GM23338 (cell line): Measurements from ENCODE around the gene AQP9. TPM values are rescaled to one million over a fixed set of nuclear protein-coding genes. Genes with fewer than 3 reads are reported as not detected.

Experiments used
- ATAC-seq: fragments of 200-7000 bp; cut with Tn5 transposase; 3 replicates; pipeline ENCODE4 v1.9.1; 2020
- DNase-seq: peaks from one replicate; pipeline ENCODE4 v3.0.0-alpha.2; 2015; ENCODE audit warnings: low spot score
- H2AFZ ChIP-seq: fragments of 200-600 bp; sonication (generic); 2 replicates; pipeline ENCODE4 v1.8.0; 2016; ENCODE audit warnings: antibody characterized with exemption, mild to moderate bottlenecking, moderate library complexity
- H3F3A ChIP-seq: fragments of 200-600 bp; sonication (generic); replicated peaks from 2 replicates; pipeline ENCODE4 v1.8.0; 2017; ENCODE audit warnings: antibody characterized with exemption, mixed run types, low read depth
- H3K27ac ChIP-seq: fragments of 200-600 bp; sonication (generic); 2 replicates; pipeline ENCODE4 v1.6.1; 2016; ENCODE audit warnings: low read depth
- H3K27me3 ChIP-seq: fragments of 200-600 bp; sonication (generic); 2 replicates; pipeline ENCODE4 v1.8.0; 2016; ENCODE audit warnings: mild to moderate bottlenecking, mixed run types, moderate library complexity; ENCODE audit not compliant: insufficient read depth
- H3K36me3 ChIP-seq: fragments of 200-600 bp; sonication (generic); 2 replicates; pipeline ENCODE4 v1.8.0; 2016; ENCODE audit warnings: mild to moderate bottlenecking; ENCODE audit not compliant: insufficient read depth
- H3K4me1 ChIP-seq: fragments of 200-600 bp; sonication (generic); 2 replicates; pipeline ENCODE4 v1.8.0; 2016; ENCODE audit warnings: mild to moderate bottlenecking, moderate library complexity; ENCODE audit not compliant: insufficient read depth
- H3K4me2 ChIP-seq: fragments of 200-600 bp; sonication (generic); 2 replicates; pipeline ENCODE4 v1.7.1; 2017; ENCODE audit warnings: mixed run types
- H3K4me3 ChIP-seq: fragments of 200-600 bp; sonication (generic); 2 replicates; pipeline ENCODE4 v1.6.1; 2016; ENCODE audit warnings: mixed run types
- H3K79me2 ChIP-seq: fragments of 200-600 bp; sonication (generic); replicated peaks from 2 replicates; pipeline ENCODE4 v1.8.0; 2017; ENCODE audit warnings: mild to moderate bottlenecking; ENCODE audit not compliant: insufficient read depth
- H3K9me2 ChIP-seq: fragments of 200-600 bp; sonication (generic); 2 replicates; pipeline ENCODE4 v1.8.0; 2017; ENCODE audit not compliant: insufficient read depth
- H4K20me1 ChIP-seq: fragments of 200-600 bp; sonication (generic); replicated peaks from 2 replicates; pipeline ENCODE4 v1.8.0; 2017; ENCODE audit warnings: mild to moderate bottlenecking; ENCODE audit not compliant: insufficient read depth
- H3K27ac Mint-ChIP-seq: 2 replicates; pipeline ENCODE4 v1.8.0; 2020; ENCODE audit warnings: inconsistent platforms, mild to moderate bottlenecking, moderate library complexity, mixed read lengths
- H3K27me3 Mint-ChIP-seq: 3 replicates; pipeline ENCODE4 v1.8.0; 2022; ENCODE audit warnings: low read depth, mild to moderate bottlenecking, moderate library complexity, mixed read lengths, inconsistent platforms; ENCODE audit not compliant: insufficient read depth, poor library complexity
- H3K36me3 Mint-ChIP-seq: 3 replicates; pipeline ENCODE4 v1.8.0; 2021; ENCODE audit warnings: low read depth, mild to moderate bottlenecking, inconsistent platforms, moderate library complexity, mixed read lengths
- H3K4me1 Mint-ChIP-seq: 3 replicates; pipeline ENCODE4 v1.8.0; 2020; ENCODE audit warnings: mild to moderate bottlenecking, inconsistent platforms, mixed read lengths
- H3K4me3 Mint-ChIP-seq: 3 replicates; pipeline ENCODE4 v1.8.0; 2021; ENCODE audit warnings: moderate library complexity, mild to moderate bottlenecking, inconsistent platforms, mixed read lengths
- H3K9me3 Mint-ChIP-seq: 3 replicates; pipeline ENCODE4 v1.8.0; 2020; ENCODE audit warnings: moderate library complexity, mild to moderate bottlenecking, inconsistent platforms, mixed read lengths
- CREB1 ChIP-seq: fragments of 250-450 bp; sonication (Bioruptor Pico); IDR thresholded peaks from 2 replicates; pipeline ENCODE4 v1.5.0; 2020; ENCODE audit warnings: low read depth, mild to moderate bottlenecking, moderate library complexity
- EZH2 ChIP-seq: fragments of 200-600 bp; sonication (generic); IDR thresholded peaks from one replicate; pipeline ENCODE4 v1.8.0; 2017; ENCODE audit warnings: antibody characterized with exemption, mild to moderate bottlenecking, low read depth; ENCODE audit not compliant: unreplicated experiment
- EZH2phosphoT487 ChIP-seq: fragments of 200-600 bp; sonication (generic); IDR thresholded peaks from one replicate; pipeline ENCODE4 v1.8.1; 2018; ENCODE audit warnings: antibody characterized with exemption; ENCODE audit not compliant: unreplicated experiment
- JUNB ChIP-seq: IDR thresholded peaks from one replicate; pipeline ENCODE4 v1.6.1; 2016; ENCODE audit warnings: antibody characterized with exemption; ENCODE audit not compliant: unreplicated experiment
- POLR2AphosphoS5 ChIP-seq: IDR thresholded peaks from 2 replicates; pipeline ENCODE4 v1.6.1; 2016; ENCODE audit warnings: antibody characterized with exemption, low read depth
- STAT1 ChIP-seq: IDR thresholded peaks from one replicate; pipeline ENCODE4 v1.6.1; 2016; ENCODE audit warnings: antibody characterized with exemption; ENCODE audit not compliant: unreplicated experiment
- ZNF331 ChIP-seq: fragments of 250-450 bp; sonication (Bioruptor Pico); IDR thresholded peaks from 2 replicates; pipeline ENCODE4 v1.5.0; 2020; ENCODE audit warnings: low read depth, mild to moderate bottlenecking, moderate library complexity
- polyA plus RNA-seq: library from polyadenylated mRNA; unstranded; fragments of >200 nt; fragmentation: Nextera tagmentation; extraction: Ambion mirVana; gene quantifications from 2 replicates; pipeline ENCODE4 v1.2.1, GENCODE V29; 2016
- total RNA-seq: library from RNA; depleted of rRNA; stranded (reverse); fragments of >200 nt; shearing (Covaris generic); gene quantifications from 2 replicates; pipeline ENCODE4 v1.2.3, GENCODE V29; 2014
- TF ChIP-seq, protein P1 (sequence below): IDR thresholded peaks from one replicate; pipeline ENCODE4 v1.6.1; 2018; ENCODE audit warnings: antibody characterized with exemption; ENCODE audit not compliant: unreplicated experiment
- TF ChIP-seq, protein P2 (sequence below): fragments of 250-450 bp; sonication (Bioruptor Pico); IDR thresholded peaks from 2 replicates; pipeline ENCODE4 v1.5.0; 2020; ENCODE audit warnings: mild to moderate bottlenecking, moderate library complexity
- TF ChIP-seq, protein P3 (sequence below), 2 experiments: fragments of 200-600 bp in 1 of 2; sonication (generic) in 1 of 2; conservative IDR thresholded peaks; 2 replicates each; pipeline versions ENCODE4 v1.5.1 to v1.6.1; 2016 to 2017; ENCODE audit warnings: antibody characterized with exemption in 2 of 2, low read depth in 2 of 2, mild to moderate bottlenecking in 2 of 2, moderate library complexity in 1 of 2

AQP9 gene
- total and polyA plus RNA-seq, 2 experiments from 2014 or later: not detected

DNA sequence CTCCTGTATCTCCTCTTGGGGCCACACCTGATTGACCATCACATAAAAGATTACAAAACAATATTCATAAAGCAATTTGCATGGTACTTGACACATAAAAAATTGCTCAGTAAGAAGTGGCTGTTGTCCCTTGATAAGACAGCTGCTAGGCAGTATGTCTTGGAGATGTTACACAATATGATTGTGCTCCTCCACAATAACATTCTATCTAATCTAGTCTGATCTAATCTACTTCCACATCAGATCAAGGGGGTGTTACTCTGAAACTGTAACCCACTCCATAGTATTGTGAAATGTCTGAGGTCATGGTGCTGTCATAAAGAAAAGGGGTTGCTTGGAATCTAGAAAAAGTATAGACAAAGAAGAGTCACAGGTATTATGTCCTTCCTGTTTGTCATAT lies 23.4 kb upstream of the AQP9 start:
- Mint-ChIP-seq H3K4me1 (peaks cover 12% of the 10 kb centered on the region), H3K4me3 (no peak overlapping the region), H3K9me3 (no peaks in the 10 kb centered on the region), H3K36me3 (no peaks in the 10 kb centered on the region), H3K27me3 (peaks cover 5% of the 10 kb centered on the region), H3K27ac (no peak overlapping the region)
- Histone ChIP-seq H3F3A (no peaks in the 10 kb centered on the region), H3K9me2 (peaks cover 6% of the 10 kb centered on the region; the same call in 1 of the 2 replicates), H4K20me1 (no peaks in the 10 kb centered on the region), H3K27me3 (no peaks in the 10 kb centered on the region), H3K27ac (no peak overlapping the region), H3K4me2 (no peak overlapping the region), H3K36me3 (no peaks in the 10 kb centered on the region), H3K79me2 (no peaks in the 10 kb centered on the region), H2AFZ (no peak overlapping the region), H3K4me1 (0 out of 2 replicates have a peak, but pooled peaks cover 13% of the 10 kb centered on the region), H3K4me3 (no peak overlapping the region)
- ATAC-seq (no peak), DNase-seq (no peak)
- TF ChIP-seq, protein P1, sequence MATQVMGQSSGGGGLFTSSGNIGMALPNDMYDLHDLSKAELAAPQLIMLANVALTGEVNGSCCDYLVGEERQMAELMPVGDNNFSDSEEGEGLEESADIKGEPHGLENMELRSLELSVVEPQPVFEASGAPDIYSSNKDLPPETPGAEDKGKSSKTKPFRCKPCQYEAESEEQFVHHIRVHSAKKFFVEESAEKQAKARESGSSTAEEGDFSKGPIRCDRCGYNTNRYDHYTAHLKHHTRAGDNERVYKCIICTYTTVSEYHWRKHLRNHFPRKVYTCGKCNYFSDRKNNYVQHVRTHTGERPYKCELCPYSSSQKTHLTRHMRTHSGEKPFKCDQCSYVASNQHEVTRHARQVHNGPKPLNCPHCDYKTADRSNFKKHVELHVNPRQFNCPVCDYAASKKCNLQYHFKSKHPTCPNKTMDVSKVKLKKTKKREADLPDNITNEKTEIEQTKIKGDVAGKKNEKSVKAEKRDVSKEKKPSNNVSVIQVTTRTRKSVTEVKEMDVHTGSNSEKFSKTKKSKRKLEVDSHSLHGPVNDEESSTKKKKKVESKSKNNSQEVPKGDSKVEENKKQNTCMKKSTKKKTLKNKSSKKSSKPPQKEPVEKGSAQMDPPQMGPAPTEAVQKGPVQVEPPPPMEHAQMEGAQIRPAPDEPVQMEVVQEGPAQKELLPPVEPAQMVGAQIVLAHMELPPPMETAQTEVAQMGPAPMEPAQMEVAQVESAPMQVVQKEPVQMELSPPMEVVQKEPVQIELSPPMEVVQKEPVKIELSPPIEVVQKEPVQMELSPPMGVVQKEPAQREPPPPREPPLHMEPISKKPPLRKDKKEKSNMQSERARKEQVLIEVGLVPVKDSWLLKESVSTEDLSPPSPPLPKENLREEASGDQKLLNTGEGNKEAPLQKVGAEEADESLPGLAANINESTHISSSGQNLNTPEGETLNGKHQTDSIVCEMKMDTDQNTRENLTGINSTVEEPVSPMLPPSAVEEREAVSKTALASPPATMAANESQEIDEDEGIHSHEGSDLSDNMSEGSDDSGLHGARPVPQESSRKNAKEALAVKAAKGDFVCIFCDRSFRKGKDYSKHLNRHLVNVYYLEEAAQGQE: no peak
- TF ChIP-seq EZH2 (no peak), STAT1 (no peak), EZH2phosphoT487 (no peak), ZNF331 (CRISPR knock-in tag) (no peak), CREB1 (CRISPR knock-in tag) (no peak), POLR2AphosphoS5 (no peak), JUNB (no peak)
- TF ChIP-seq, protein P2, sequence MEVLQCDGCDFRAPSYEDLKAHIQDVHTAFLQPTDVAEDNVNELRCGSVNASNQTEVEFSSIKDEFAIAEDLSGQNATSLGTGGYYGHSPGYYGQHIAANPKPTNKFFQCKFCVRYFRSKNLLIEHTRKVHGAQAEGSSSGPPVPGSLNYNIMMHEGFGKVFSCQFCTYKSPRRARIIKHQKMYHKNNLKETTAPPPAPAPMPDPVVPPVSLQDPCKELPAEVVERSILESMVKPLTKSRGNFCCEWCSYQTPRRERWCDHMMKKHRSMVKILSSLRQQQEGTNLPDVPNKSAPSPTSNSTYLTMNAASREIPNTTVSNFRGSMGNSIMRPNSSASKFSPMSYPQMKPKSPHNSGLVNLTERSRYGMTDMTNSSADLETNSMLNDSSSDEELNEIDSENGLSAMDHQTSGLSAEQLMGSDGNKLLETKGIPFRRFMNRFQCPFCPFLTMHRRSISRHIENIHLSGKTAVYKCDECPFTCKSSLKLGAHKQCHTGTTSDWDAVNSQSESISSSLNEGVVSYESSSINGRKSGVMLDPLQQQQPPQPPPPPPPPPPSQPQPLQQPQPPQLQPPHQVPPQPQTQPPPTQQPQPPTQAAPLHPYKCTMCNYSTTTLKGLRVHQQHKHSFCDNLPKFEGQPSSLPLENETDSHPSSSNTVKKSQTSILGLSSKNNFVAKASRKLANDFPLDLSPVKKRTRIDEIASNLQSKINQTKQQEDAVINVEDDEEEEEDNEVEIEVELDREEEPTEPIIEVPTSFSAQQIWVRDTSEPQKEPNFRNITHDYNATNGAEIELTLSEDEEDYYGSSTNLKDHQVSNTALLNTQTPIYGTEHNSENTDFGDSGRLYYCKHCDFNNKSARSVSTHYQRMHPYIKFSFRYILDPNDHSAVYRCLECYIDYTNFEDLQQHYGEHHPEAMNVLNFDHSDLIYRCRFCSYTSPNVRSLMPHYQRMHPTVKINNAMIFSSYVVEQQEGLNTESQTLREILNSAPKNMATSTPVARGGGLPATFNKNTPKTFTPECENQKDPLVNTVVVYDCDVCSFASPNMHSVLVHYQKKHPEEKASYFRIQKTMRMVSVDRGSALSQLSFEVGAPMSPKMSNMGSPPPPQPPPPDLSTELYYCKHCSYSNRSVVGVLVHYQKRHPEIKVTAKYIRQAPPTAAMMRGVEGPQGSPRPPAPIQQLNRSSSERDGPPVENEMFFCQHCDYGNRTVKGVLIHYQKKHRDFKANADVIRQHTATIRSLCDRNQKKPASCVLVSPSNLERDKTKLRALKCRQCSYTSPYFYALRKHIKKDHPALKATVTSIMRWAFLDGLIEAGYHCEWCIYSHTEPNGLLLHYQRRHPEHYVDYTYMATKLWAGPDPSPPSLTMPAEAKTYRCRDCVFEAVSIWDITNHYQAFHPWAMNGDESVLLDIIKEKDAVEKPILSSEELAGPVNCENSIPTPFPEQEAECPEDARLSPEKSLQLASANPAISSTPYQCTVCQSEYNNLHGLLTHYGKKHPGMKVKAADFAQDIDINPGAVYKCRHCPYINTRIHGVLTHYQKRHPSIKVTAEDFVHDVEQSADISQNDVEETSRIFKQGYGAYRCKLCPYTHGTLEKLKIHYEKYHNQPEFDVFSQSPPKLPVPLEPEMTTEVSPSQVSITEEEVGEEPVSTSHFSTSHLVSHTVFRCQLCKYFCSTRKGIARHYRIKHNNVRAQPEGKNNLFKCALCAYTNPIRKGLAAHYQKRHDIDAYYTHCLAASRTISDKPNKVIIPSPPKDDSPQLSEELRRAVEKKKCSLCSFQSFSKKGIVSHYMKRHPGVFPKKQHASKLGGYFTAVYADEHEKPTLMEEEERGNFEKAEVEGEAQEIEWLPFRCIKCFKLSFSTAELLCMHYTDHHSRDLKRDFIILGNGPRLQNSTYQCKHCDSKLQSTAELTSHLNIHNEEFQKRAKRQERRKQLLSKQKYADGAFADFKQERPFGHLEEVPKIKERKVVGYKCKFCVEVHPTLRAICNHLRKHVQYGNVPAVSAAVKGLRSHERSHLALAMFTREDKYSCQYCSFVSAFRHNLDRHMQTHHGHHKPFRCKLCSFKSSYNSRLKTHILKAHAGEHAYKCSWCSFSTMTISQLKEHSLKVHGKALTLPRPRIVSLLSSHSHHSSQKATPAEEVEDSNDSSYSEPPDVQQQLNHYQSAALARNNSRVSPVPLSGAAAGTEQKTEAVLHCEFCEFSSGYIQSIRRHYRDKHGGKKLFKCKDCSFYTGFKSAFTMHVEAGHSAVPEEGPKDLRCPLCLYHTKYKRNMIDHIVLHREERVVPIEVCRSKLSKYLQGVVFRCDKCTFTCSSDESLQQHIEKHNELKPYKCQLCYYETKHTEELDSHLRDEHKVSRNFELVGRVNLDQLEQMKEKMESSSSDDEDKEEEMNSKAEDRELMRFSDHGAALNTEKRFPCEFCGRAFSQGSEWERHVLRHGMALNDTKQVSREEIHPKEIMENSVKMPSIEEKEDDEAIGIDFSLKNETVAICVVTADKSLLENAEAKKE (CRISPR knock-in tag): no peak
- TF ChIP-seq, protein P3, sequence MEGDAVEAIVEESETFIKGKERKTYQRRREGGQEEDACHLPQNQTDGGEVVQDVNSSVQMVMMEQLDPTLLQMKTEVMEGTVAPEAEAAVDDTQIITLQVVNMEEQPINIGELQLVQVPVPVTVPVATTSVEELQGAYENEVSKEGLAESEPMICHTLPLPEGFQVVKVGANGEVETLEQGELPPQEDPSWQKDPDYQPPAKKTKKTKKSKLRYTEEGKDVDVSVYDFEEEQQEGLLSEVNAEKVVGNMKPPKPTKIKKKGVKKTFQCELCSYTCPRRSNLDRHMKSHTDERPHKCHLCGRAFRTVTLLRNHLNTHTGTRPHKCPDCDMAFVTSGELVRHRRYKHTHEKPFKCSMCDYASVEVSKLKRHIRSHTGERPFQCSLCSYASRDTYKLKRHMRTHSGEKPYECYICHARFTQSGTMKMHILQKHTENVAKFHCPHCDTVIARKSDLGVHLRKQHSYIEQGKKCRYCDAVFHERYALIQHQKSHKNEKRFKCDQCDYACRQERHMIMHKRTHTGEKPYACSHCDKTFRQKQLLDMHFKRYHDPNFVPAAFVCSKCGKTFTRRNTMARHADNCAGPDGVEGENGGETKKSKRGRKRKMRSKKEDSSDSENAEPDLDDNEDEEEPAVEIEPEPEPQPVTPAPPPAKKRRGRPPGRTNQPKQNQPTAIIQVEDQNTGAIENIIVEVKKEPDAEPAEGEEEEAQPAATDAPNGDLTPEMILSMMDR (conservative IDR thresholded peaks at IDR 0.05; ENCODE audit: low read depth in 2 of 2): no peak
